ENCODE results near the gene PPT1. TPM values are rescaled to one million over a fixed set of nuclear protein-coding genes. Genes with fewer than 3 reads are reported as not detected.

The PPT1 gene
- total and polyA plus RNA-seq, 2 of the 13 experiments (the other 11 are each of a cell fraction or from before 2014, with no cell fraction given): 129 TPM

GRCh38 chr1:40040511-40041465 is 56.3 kb downstream of the PPT1 start, which contains the start of gene CAP1 (continued):
- 0 out of 2 replicates have a peak, but pooled peaks have one; percentile 55 for TF ChIP-seq ZHX1 (CRISPR knock-in tag; IDR thresholded peaks at IDR 0.05; ENCODE audit: low read depth)
- no peak for TF ChIP-seq KLF13 (CRISPR knock-in tag; IDR thresholded peaks at IDR 0.05)
- peak; percentile 76 for TF ChIP-seq HDAC1 (CRISPR knock-in tag; IDR thresholded peaks at IDR 0.05)
- TF ChIP-seq CAMTA2 (CRISPR knock-in tag; IDR thresholded peaks at IDR 0.05; ENCODE audit: borderline replicate concordance): no peak
- 0 out of 2 replicates have a peak, but pooled peaks have one; percentile 6 for TF ChIP-seq PPARG (CRISPR knock-in tag; conservative IDR thresholded peaks at IDR 0.05)
- no peak; the same call in 1 of the 2 replicates for TF ChIP-seq ZNF563 (CRISPR knock-in tag; IDR thresholded peaks at IDR 0.05)
- TF ChIP-seq ZSCAN31 (CRISPR knock-in tag; IDR thresholded peaks at IDR 0.05; ENCODE audit: low read depth): no peak
- peak; percentile 81 for TF ChIP-seq PHF20 (CRISPR knock-in tag; IDR thresholded peaks at IDR 0.05)
- TF ChIP-seq ZNF788 (CRISPR knock-in tag; IDR thresholded peaks at IDR 0.05; ENCODE audit: borderline replicate concordance): no peak
- no peak for TF ChIP-seq ZNF737 (CRISPR knock-in tag; IDR thresholded peaks at IDR 0.05; ENCODE audit: borderline replicate concordance)
- no peak for TF ChIP-seq RFX1 (IDR thresholded peaks at IDR 0.05)
- TF ChIP-seq HOMEZ (CRISPR knock-in tag; IDR thresholded peaks at IDR 0.05; ENCODE audit: low read depth): no peak
- TF ChIP-seq NFKB2 (CRISPR knock-in tag; IDR thresholded peaks at IDR 0.05; ENCODE audit: borderline replicate concordance): no peak
- no peak for TF ChIP-seq ZSCAN30 (CRISPR knock-in tag; IDR thresholded peaks at IDR 0.05)
- TF ChIP-seq ZNF432 (CRISPR knock-in tag; IDR thresholded peaks at IDR 0.05; ENCODE audit: borderline replicate concordance): no peak
- TF ChIP-seq, protein P1, sequence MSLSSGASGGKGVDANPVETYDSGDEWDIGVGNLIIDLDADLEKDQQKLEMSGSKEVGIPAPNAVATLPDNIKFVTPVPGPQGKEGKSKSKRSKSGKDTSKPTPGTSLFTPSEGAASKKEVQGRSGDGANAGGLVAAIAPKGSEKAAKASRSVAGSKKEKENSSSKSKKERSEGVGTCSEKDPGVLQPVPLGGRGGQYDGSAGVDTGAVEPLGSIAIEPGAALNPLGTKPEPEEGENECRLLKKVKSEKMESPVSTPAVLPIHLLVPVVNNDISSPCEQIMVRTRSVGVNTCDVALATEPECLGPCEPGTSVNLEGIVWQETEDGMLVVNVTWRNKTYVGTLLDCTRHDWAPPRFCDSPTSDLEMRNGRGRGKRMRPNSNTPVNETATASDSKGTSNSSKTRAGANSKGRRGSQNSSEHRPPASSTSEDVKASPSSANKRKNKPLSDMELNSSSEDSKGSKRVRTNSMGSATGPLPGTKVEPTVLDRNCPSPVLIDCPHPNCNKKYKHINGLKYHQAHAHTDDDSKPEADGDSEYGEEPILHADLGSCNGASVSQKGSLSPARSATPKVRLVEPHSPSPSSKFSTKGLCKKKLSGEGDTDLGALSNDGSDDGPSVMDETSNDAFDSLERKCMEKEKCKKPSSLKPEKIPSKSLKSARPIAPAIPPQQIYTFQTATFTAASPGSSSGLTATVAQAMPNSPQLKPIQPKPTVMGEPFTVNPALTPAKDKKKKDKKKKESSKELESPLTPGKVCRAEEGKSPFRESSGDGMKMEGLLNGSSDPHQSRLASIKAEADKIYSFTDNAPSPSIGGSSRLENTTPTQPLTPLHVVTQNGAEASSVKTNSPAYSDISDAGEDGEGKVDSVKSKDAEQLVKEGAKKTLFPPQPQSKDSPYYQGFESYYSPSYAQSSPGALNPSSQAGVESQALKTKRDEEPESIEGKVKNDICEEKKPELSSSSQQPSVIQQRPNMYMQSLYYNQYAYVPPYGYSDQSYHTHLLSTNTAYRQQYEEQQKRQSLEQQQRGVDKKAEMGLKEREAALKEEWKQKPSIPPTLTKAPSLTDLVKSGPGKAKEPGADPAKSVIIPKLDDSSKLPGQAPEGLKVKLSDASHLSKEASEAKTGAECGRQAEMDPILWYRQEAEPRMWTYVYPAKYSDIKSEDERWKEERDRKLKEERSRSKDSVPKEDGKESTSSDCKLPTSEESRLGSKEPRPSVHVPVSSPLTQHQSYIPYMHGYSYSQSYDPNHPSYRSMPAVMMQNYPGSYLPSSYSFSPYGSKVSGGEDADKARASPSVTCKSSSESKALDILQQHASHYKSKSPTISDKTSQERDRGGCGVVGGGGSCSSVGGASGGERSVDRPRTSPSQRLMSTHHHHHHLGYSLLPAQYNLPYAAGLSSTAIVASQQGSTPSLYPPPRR (CRISPR knock-in tag; IDR thresholded peaks at IDR 0.05; ENCODE audit: borderline replicate concordance): no peak
- TF ChIP-seq HNRNPH1 (optimal IDR thresholded peaks at IDR 0.05; ENCODE audit: low read depth, low read length): no peak
- TF ChIP-seq ISL2 (CRISPR knock-in tag; IDR thresholded peaks at IDR 0.05): no peak
- TF ChIP-seq ZBTB7B (CRISPR knock-in tag; IDR thresholded peaks at IDR 0.05): no peak
- no peak for TF ChIP-seq ZFP36L2 (CRISPR knock-in tag; IDR thresholded peaks at IDR 0.05)
